GM18517 (cell line): Measurements from ENCODE around the gene TNIK.

Source experiments
- ATAC-seq: cut with Tn5 transposase; IDR thresholded peaks from one replicate; pipeline ENCODE4 v1.9.1; 2021; ENCODE audit warnings: mild to moderate bottlenecking, moderate library complexity; ENCODE audit not compliant: unreplicated experiment

The TNIK gene

DNA sequence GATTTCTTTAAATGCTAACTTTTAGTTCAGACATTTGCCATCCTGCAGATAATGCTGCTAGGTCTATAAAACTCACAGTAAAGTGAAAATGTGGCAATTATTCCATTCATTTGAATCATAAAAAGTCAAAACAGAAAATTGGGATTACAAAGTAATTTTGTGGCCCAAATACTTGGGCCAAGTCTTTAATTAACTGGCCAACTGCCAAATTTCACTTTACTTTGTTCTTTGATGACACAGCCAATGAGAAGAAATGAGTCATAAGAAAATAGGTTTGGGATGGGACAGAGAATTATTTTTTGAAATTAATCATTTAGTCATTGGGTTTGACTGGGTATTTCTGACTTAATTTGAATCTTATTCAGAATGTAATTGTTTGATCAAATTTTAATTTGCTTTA, 343.8 kb downstream of the TNIK start:
- no peak for ATAC-seq

DNA sequence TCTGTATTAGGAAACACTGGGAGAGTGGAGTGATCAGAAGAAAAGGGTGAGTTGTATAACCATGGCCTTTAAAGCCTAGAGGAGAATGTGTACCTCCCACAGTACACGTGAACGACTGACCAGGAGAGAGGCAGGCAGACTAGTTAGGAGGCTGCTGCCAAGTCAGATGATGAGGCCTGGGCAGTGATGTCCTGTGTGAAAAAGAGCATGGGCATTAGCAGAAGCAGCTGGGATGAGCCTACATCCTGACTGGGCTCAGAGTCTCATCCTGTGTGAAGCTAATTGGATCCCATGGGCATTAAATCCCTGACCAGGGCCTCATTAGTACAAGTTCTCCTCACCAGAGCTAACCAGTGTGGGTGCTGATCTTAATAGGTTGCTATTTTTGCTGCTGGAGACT, 344.5 kb downstream of the TNIK start:
- ATAC-seq = no peak

DNA sequence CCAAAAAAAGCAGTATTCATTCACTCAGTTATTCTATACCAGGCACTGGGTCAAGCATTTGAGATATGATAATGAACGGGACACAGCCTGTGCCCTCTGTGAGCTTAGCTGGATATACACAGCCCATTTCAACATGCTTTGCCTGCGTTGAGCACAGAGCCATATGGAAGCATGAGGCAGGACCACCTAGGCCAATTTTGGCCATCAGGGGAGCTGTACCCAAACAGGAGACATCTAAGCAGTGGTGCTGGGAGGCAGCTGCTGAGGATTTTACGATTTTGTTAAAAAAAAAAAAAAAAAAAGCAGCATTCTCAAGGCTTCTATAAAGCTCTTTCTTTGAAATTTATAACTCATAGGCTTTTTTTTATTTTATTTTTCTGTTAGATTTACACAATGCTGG, 346.5 kb downstream of the TNIK start:
- no peak for ATAC-seq

DNA sequence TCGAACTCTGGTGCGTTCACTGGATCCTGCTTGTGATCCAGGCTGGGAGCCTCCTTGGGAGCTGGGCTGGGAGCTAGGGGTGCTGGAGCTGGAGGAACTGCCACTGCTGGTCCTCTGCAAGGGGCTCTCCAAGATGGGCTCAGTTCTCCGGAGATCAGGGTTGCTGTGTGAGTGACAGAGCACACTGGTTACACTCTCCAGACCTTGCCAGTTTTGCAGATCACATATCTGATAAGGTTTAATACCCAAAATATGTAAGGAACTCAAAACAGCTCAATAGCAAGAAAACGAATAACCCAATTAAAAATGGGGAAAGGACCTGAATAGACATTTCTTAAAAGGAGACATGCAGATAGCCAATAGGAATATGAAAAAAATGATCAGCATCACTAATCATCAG, 349.5 kb downstream of the TNIK start:
- ATAC-seq = no peak

DNA sequence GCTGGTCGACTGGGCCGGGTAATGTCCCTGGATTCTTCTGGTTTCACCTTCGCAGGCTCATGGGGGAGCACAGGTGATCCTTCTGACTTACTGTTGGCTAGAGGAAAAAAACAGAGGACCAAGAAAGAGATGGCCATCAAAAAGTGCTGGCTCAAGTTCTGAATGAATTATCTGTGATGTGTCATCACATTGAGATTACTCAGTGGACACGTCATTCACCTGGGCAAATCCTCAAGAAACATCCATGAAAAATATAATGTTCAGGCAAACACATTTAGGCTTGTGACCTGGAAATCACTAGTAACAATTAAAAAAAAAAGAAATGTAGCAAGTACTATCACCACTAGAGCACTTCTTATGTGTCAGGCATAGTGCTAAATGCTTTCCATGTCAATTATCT, 352.1 kb downstream of the TNIK start:
- no peak for ATAC-seq

DNA sequence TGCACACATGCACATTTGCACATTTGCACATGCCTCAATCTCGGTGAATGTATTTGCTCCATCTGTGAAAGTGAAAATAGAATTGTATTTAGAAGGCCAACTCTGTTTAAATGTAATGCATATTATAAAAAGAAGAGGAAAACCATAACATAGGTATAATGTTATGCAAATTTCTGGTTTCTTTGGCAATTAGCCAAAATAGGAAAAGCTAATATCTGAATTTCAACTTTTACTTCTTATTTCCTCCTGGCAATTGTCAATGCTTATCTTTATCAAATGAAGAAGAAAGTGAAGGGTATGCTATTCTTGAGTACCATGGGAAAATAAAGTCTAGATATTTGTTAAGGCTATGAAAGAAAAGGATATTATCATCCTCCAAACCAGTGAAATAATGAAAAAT, 357.0 kb downstream of the TNIK start:
- no peak for ATAC-seq

DNA sequence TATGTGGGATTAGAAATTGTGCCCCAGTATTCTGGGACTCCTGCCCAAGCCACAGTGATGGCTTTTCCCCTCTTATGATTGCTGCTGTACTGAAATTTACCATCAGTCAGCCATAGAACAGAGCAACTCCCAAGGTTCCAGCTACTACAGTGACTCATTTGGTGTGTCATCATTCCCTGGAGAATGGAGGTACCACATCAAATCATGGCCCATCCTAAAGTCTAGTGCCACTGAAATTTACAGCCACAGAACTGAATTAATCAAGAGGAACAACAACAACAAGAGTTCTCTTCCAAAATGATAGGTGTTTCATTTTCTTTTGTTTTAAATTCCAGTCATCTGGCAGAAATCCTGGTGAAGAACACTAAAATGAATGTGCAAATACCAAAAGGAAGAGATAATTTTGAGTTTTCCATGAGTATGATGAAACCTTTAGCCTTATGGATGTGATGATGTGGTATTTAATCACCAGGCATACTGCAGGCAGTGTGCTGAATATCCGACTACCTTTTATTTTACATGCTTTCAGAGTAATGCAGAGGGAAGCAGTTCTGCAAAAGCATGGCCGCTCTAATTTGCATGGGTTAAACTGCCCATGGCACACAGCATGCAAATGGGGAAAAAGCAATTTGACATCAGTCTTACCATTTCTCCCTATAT, 358.1 kb downstream of the TNIK start:
- ATAC-seq = no peak

DNA sequence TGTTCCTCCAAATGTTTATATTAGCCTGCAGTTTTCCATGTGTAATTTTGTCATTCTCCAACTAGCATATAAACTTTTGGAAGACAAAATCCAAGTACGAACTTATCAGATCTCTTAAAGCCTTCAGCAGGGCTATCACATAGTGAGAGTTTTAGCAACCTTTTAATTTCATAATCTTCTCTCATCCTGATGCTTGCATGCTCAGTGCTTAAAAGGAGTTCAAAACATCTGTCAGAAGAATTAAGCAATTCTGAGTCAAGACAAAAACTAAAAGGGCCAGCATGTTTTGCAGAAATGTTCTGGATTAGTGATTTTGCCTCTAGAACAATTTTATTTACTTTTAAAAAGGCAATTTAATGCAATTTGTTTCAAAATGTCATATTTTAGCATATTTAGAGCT, 360.3 kb downstream of the TNIK start:
- ATAC-seq = no peak

DNA sequence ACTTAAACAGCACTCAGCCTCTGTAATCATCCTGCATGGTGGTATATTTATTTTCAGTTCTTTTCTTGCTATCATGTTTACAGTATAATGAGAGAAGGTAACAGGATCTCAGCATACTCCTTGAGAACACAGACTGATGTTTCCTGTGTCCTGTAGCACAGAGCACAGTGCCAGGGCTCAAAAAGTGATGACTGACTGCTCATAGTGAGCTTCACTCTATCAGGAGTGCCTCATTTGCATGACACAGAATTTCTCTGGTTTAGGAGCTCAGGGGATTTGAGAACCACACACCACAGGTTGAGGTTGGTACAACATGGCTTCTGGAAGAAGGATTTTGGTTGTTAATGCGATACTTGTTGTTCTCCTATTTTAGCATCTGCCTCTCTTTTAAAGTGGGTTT, 365.1 kb downstream of the TNIK start:
- ATAC-seq = no peak

DNA sequence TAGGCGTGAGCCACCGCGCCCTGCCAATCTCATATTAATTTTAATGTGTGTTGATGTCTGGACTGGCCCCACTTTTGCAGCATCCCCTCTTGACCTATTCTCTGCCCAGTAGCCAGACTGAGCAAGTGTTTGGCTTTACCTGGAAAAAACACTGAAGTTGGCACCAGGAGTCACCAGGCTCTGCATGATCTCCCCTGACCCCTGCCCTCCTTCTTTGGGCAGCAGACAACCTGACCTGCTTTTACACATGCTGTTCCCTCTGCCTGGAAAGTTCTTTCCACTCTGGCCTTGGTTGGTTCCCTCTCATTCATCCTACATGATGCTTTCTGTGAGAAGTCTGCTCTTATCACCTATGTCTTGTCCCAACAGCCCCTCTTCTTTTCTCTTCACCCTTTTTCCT, 365.8 kb downstream of the TNIK start:
- no peak for ATAC-seq

DNA sequence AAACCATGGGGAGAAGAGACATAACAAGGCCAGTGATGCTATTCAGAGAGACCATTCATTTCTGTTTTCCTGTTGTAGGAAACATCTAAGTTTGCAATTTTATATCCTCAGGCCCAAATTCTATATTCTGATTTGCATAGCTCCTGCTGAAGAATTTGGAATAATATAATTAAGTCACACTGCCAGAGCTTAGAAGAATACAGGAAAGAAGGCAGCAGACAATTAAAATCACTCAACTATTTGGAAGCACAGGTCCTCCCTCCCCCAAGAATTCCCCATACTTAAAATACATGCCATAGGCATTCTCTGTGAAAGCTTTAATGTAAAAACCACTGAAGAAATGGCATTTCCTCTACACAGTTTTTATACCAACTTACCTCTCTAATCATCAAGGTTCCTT, 366.7 kb downstream of the TNIK start:
- ATAC-seq = no peak

DNA sequence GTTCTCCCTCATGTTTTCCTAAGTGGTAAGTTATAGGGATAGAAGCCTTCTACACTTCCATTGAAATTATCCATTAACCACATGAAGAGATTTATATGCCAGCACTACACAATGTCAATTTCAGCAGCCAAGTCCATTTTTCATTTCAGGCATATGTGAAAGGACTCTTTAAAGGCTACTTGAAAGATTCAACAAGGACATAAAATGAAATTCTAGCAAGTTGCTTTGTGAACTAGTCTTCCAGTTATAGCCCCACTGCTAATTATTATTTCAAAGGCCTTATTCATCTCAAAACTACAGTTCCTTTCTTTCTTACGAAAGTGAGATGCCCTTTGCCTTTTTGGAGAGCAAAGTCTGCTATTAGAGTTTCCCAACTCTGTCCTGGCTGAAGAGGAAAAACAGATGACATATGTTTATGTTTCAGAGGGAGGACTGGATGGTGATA, 367.7 kb downstream of the TNIK start:
- no peak for ATAC-seq

DNA sequence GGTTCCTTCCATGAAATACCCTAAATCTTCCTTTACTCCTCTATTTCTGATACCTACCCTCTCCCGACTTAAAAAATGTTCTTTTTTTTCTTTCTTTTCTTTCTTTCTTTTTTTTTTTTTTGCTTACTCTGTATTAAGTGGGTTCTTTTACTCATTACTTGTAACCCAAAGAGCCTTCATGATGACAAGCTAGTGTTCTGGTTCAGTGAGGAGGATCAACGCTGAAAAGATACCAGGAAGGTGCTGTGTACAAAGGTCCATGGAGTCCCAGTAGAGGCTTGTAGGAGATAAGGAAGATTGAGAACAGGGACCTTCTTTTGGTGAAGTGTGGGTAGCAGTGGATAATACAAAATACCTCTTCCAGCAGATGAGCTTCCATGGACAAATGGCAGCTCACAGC, 369.9 kb downstream of the TNIK start:
- no peak for ATAC-seq

DNA sequence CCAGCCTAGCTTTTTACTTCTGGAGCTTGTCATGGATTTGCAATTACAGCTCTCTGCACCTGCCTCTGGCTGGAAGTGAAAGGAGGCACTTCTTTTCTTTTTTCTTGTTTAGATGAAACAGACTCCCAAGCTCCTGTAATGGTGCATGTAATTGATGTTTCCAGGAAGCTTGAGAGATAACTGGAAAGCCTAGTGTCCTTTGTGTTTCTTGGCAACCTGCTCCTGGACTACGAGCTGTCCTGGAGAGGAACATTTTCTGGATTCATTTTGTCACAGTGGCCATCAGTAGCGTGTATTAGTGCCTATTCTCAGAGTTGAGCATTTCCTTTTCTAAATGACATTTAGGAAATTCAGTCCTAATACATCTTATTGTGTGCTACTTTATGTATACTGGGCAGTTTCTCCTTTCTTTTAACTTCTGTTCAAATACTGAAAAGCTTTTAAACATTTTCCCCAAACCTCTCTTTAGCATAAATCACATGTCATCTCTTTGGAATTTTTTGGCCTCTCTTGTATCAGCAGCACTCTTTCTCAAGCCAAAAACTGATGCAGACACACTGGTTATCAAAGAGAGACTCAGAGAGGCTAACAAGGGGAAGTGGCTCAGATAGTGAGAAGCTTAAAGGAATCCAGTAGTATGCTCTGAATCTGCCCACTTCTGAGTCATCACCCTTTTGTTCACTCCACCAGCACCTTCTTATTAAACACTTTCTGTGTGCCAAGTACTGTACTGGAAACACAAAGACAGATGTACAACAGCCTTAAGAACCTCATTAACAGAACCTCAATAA, 371.0 kb downstream of the TNIK start:
- ATAC-seq = no peak

DNA sequence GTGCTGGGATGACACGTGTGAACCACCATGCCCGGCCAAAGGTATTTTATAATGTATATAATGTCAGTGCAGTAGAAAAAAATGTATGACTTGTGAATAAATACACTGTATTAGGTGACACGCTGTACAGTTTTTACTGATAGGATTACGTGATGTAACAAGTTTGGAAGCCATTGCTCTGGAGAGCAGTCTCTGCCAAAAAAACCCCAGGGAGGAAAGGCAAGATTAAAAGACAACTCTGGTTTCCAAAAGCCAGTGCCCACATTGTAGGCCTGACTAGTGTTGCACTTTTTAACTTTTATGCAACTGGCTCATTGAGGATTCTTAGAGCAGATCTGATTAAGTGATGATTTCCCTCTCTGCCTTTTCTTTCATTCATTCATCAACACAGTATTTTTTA, 371.7 kb downstream of the TNIK start:
- ATAC-seq = no peak

DNA sequence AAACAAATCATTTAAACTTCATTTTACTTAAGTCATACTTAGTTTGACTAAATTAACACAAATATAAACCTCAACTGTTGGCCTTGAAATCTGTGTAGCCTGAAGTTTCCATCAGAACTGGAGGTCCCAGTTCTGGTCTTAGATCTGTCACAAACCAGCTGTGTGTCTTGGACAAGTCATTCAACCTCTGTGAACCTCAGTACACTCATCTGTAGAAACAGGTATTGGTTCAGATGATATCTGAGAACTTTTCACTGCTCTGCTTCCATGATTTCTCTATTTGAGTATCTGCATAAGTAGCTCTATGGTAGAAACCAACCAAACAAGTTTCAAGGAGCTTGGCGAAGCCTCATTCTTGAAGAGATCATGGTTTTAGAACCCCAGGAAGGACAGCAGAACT, 373.3 kb downstream of the TNIK start:
- no peak for ATAC-seq

DNA sequence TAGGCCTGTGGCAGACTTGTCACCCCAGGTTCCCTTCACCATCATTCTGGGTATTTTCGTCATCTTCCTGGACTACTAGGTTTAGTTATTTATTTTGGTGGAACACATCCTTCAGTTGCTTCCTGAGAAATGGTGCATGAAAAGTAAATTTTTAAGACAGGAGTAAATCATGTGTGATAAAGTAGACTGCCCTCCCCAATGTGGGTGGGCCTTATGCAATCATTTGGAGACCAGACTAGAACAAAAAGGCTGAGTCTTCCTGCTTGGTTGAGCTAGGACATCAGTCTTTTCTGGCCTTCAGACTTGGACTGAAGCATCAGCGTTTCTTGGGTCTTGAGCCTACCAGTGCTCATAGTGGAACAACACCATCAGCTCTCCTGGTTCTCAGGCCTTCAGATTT, 382.9 kb downstream of the TNIK start:
- no peak for ATAC-seq

DNA sequence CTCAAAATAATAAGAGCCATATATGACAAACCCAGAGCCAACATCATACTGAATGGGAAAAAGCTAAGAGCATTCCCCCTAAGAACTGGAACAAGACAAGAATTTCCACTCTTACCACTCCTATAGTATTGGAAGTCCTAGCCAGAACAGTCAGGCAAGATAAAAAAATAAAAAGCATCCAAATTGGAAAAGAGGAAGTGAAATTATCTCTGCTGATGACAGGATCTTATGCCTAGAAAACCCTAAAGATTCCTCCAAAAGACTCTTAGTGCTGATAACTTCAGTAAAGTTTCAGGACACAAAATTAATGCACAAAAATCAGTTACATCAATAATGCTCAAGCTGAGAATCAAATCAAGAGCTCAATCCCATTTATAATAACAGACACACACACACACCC, 387.8 kb downstream of the TNIK start:
- ATAC-seq = no peak

DNA sequence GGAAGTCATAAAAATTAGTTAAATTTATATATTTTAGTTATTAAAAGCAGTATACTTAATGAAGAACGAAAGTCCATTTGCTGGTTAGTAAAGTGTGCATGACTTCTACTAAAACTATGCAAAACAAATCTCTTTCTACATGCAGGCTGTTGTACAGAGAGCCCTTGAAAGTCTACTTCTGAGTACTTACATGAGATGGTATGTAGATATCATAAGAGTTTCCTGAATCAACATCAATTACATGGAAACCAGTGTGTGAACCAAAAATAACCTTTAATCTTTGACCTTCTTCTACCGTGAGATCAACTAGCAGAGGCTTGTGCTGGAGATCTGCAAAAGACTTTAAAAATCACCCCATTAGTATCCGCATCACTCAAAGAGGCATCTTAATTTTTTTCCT, 391.5 kb downstream of the TNIK start:
- ATAC-seq = no peak

DNA sequence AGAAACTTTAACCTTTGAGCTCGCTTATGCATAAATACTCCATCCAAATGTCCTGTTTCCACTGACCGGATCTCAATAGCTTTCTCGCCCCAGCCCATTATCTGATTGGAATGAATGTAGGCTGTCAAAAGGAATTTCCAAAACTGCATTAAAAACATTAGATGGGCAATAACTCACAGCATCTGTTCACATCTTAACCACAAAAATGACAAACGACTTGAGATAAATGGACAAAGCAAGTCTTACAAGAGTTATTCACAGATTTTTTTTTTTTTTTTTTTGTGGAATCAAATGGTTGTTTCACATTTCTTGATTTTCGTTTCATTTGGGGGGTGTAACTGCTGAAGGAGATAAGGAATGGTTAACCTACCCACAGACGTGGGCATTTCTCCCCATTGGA, 394.0 kb downstream of the TNIK start:
- ATAC-seq = no peak

DNA sequence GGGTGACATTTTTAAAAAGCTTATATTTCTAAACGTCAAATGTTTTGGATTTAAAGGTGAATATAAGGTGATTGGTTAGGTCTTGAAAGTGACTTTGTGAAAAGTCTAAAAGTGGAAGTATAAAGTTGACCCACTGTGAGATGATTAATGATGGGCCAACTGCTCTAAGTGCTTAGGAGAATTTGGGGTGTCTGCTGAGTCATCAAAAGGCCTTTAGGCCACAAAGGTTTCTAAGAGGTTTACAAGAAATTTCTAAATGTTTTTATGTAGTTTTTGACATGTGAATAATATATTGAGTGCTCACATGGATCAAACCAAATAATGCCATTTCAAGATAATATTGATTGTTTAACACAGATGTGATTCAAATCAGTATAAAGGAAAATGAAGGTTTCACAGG, 394.5 kb downstream of the TNIK start:
- ATAC-seq = no peak

DNA sequence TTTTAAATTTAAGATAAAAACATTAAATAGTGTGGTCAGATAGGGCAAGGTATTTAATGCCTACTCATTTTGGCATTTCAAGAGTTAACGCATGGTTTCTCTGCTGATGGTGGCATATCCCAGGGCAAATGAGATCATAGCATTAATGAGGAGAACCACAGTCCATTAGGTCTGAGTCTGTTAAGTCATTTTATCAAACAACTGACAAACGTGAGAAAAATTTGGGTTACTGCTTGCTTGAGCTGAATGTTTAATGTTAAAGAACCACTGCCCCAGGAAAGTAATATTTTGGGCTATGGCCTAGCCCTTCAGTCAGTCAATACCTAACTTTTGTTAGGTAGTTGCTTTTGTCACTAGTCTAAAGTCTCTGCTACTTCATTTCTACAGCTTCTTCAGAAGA, 395.7 kb downstream of the TNIK start:
- ATAC-seq = no peak

DNA sequence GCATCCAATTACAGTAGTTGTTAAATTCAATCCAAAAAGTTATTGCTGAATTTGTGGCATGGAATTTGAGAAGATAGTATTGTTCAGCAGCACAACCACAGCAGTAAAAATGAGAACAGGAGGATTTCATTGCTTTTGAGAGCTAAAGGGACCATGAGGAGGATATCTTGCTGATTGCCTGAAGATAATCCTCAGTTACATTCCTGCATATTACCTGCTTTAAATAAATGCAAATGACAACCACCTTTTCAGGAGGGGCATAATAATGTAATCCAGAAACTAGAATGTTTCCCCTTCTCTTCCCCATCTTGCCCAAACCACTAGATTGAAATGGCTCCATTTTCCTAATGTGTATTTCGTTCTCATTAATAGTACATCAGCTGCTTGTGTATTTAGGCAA, 398.5 kb downstream of the TNIK start:
- no peak for ATAC-seq
